AG04449 (cell line): ENCODE measurements around the gene KCNQ1.

Experiments used
- CTCF ChIA-PET: fragments of 350-600 bp; formaldehyde crosslinking; extraction: SDS; loops from one replicate; lab custom pipeline; 2021; ENCODE audit warnings: antibody characterized with exemption; lab: Yijun Ruan, JAX
- POLR2A ChIA-PET: fragments of 400-600, 350-600 bp; formaldehyde crosslinking; extraction: SDS; loops from one replicate; lab custom pipeline; 2020; ENCODE audit warnings: antibody characterized with exemption, inconsistent platforms; lab: Yijun Ruan, JAX
- DNase-seq: peaks from one replicate; pipeline ENCODE4 v3.0.0-alpha.2; 2010; ENCODE audit warnings: low read depth, low spot score
- H3K4me3 ChIP-seq: 2 replicates; pipeline ENCODE4 v1.5.1; 2011; ENCODE audit warnings: low read depth, mild to moderate bottlenecking, control low read depth, low read length
- CTCF ChIP-seq: IDR thresholded peaks from one replicate; pipeline ENCODE4 v1.5.1; 2011; ENCODE audit warnings: mild to moderate bottlenecking, moderate library complexity, low read length, control low read depth, inconsistent platforms; ENCODE audit not compliant: insufficient read depth; ENCODE audit errors: missing control alignments

KCNQ1 gene

DNA sequence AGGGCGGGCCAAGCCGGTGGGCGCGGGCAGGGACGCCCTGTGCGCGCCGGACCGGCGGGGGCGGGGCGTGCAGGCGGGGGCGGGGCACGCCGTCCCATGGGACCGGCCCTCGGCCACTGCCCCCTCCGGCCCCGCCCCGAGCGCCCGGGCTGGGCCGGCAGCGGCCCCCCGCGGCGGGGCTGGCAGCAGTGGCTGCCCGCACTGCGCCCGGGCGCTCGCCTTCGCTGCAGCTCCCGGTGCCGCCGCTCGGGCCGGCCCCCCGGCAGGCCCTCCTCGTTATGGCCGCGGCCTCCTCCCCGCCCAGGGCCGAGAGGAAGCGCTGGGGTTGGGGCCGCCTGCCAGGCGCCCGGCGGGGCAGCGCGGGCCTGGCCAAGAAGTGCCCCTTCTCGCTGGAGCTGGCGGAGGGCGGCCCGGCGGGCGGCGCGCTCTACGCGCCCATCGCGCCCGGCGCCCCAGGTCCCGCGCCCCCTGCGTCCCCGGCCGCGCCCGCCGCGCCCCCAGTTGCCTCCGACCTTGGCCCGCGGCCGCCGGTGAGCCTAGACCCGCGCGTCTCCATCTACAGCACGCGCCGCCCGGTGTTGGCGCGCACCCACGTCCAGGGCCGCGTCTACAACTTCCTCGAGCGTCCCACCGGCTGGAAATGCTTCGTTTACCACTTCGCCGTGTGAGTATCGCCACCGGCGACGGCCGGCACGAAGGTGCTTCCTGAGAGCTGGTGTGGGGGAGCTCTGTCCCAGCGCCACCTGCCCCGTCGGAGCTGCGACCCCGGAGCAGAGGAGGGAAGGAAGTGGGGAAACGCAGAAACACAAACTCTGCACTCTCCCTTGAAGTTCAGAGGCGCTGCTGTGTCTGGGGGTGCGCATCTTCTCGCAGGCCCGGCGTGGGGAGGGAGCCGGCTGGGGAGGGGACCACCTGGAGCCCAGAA, at the start of gene KCNQ1:
Gene KCNQ1 (plus strand): TSS at position 188 of the 925 bp plus-strand sequence. CDS start 91 bp downstream, at position 279.
- CTCF ChIA-PET = no interaction called here

GRCh38 chr11:2395211-2395730, 49.5 kb upstream of the KCNQ1 start:
- ChIA-PET POLR2A (no interaction called here), CTCF (interaction anchor here (0.9 to 1.7 kb wide), 2 partner anchors 9 to 25 kb away, joined by 3 read pairs; no protein-coding TSS in a partner anchor)
- DNase-seq = no peak
- no peak overlapping the region for H3K4me3 ChIP-seq
- TF ChIP-seq CTCF = no peak

More for the DNA sequence above, at the start of gene KCNQ1:
- POLR2A ChIA-PET = no interaction called here
- no peak for TF ChIP-seq CTCF
- H3K4me3 ChIP-seq = no peak within 1 kb of the TSS
- DNase-seq = no peak

DNA sequence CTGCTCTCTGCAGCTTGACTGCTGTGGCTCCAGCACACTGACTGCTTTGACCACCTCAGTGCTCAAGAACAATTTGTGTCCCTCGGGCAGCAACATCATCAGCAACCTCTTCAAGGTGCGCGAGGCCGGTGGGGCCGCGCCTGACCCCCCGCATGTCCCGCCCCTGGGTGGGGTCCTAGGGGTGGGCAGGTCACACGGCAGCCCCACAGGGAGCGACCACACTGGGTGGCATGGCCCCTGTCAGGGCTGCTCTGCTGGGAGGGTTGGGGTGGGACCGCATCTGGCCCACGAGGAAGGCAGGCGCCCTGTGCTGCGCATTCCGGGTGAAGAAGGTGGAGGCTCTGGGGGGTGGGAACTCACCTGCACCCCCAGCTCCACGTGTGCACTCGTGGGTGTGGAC, 49.0 kb upstream of the KCNQ1 start:
- ChIA-PET CTCF (interaction anchor here (1.7 kb wide), 1 partner anchor 9 kb away, joined by 3 read pairs; no protein-coding TSS in a partner anchor), POLR2A (no interaction called here)
- DNase-seq = no peak
- H3K4me3 ChIP-seq = no peak overlapping the region
- no peak for TF ChIP-seq CTCF

- TF ChIP-seq CTCF = no peak
- ChIA-PET CTCF (interaction anchor here (1.7 kb wide), 1 partner anchor 10 kb away, joined by 3 read pairs; no protein-coding TSS in a partner anchor), POLR2A (no interaction called here)
- no peak for DNase-seq
- no peak overlapping the region for H3K4me3 ChIP-seq
These were observed 48.3 kb upstream of the KCNQ1 start for GRCh38 chr11:2396471-2396870.

- CTCF ChIA-PET = interaction anchor here (1.2 to 1.7 kb wide), 2 partner anchors 10 to 203 kb away, joined by 3 to 5 read pairs; no protein-coding TSS in a partner anchor
- no peak for TF ChIP-seq CTCF
- DNase-seq = no peak
- H3K4me3 ChIP-seq = no peak overlapping the region
- POLR2A ChIA-PET = no interaction called here
These were observed 47.8 kb upstream of the KCNQ1 start for GRCh38 chr11:2397005-2397404.
